Glutamatergic neuron (in vitro differentiated cells): ENCODE measurements around the gene LMBR1L. TPM values are rescaled to one million over a fixed set of nuclear protein-coding genes. Genes with fewer than 3 reads are reported as not detected.
A peak's percentile ranks its signal among the peaks of the same experiment; 100 is the strongest.
"Not testable (repeated sequence)": the region's sequence is repeated elsewhere in the genome, so short reads cannot be mapped to it uniquely, and the experiment has no call there.

Experiments
- DNase-seq: peaks from one replicate; pipeline ENCODE4 v3.0.0; 2022
- H3K27ac Mint-ChIP-seq: one replicate; pipeline ENCODE4 v1.8.0; 2020; ENCODE audit warnings: mild to moderate bottlenecking, mixed read lengths, inconsistent platforms; ENCODE audit not compliant: unreplicated experiment
- H3K27me3 Mint-ChIP-seq: one replicate; pipeline ENCODE4 v1.8.0; 2020; ENCODE audit warnings: mild to moderate bottlenecking, moderate library complexity, mixed read lengths, inconsistent platforms; ENCODE audit not compliant: unreplicated experiment
- H3K36me3 Mint-ChIP-seq: one replicate; pipeline ENCODE4 v1.8.0; 2020; ENCODE audit warnings: mild to moderate bottlenecking, mixed read lengths, inconsistent platforms; ENCODE audit not compliant: unreplicated experiment
- H3K4me1 Mint-ChIP-seq: one replicate; pipeline ENCODE4 v1.8.0; 2020; ENCODE audit warnings: mild to moderate bottlenecking, low read depth, mixed read lengths, inconsistent platforms; ENCODE audit not compliant: unreplicated experiment
- H3K4me3 Mint-ChIP-seq: one replicate; pipeline ENCODE4 v1.8.0; 2020; ENCODE audit warnings: mild to moderate bottlenecking, mixed read lengths, inconsistent platforms; ENCODE audit not compliant: unreplicated experiment
- H3K9me3 Mint-ChIP-seq: one replicate; pipeline ENCODE4 v1.8.0; 2020; ENCODE audit warnings: mild to moderate bottlenecking, moderate library complexity, mixed read lengths, inconsistent platforms; ENCODE audit not compliant: unreplicated experiment
- total RNA-seq: library from RNA; stranded (reverse); fragmentation: NEBNext Ultra II Directional; extraction: Animal tissue kit (Norgen Biotek cat#: 25700); gene quantifications from one replicate; pipeline ENCODE4 v1.2.1, GENCODE V29; 2021; ENCODE audit not compliant: unreplicated experiment
- TF ChIP-seq, protein P1 (sequence below): fragments of 200-600 bp; sonication (generic); IDR thresholded peaks from one replicate; pipeline ENCODE4 v1.5.0; 2021; ENCODE audit not compliant: partially characterized antibody, unreplicated experiment

LMBR1L gene
- total RNA-seq, 1 donor from 2014 or later, result 371 TPM

DNA sequence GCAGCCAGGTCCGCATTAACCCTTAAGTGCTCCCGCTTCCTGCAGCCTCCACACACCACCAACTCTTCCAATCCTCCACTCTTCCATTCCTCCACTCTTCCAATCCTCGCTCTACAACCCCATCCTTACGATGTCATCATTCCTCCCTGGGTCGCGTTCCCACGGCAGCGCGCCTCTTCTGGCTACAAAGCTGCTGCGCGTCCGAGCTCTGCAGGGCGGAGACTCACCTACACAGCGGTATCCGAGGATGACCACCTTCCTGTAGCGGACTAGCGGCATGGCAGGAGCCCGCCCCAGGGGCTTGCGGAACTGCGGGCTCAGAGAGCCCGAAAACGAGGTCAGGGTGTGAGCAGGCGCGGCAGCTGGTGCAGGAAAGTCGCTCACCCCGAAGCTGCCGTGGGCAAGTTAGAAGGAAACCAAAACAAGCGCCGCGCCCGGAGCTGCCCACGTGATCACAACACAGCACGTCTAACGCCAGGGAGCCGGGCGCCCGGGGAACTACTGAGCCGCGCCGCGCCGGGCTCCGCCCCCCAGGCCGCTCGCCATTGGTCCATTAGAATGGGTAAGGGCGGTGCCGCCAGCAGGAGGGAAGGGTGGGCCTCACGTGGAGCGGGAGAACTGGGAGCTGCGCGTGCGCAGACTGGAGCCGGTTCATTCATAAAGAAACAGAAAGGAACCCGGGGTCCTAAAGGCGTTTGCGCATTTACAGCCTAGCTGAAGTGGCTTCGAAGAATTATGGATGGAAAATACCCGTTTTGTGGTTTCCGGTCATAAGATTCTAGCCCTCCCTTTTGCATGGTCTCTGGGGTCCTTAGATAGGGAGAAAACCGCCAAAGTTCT, 40.9 kb downstream of the LMBR1L start, which contains the start of gene RHEBL1:
TSS of gene RHEBL1 (minus strand) at position 473 of the 840 bp plus-strand sequence. CDS start at position 279, 194 bp downstream.
- H3K4me3 Mint-ChIP-seq, result peak within 1 kb of the TSS; percentile 99
- peaks cover 4% of the 10 kb centered on the region for H3K9me3 Mint-ChIP-seq
- H3K27me3 Mint-ChIP-seq, result peaks cover 4% of the 10 kb centered on the region
- DNase-seq, result peak; percentile 99
- H3K27ac Mint-ChIP-seq, result peak within 1 kb of the TSS; percentile 30
- TF ChIP-seq, protein P1, sequence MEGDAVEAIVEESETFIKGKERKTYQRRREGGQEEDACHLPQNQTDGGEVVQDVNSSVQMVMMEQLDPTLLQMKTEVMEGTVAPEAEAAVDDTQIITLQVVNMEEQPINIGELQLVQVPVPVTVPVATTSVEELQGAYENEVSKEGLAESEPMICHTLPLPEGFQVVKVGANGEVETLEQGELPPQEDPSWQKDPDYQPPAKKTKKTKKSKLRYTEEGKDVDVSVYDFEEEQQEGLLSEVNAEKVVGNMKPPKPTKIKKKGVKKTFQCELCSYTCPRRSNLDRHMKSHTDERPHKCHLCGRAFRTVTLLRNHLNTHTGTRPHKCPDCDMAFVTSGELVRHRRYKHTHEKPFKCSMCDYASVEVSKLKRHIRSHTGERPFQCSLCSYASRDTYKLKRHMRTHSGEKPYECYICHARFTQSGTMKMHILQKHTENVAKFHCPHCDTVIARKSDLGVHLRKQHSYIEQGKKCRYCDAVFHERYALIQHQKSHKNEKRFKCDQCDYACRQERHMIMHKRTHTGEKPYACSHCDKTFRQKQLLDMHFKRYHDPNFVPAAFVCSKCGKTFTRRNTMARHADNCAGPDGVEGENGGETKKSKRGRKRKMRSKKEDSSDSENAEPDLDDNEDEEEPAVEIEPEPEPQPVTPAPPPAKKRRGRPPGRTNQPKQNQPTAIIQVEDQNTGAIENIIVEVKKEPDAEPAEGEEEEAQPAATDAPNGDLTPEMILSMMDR, result no peak
- peaks cover 7% of the 10 kb centered on the region for H3K4me1 Mint-ChIP-seq
- H3K36me3 Mint-ChIP-seq, result no peaks in the 10 kb centered on the region

DNA sequence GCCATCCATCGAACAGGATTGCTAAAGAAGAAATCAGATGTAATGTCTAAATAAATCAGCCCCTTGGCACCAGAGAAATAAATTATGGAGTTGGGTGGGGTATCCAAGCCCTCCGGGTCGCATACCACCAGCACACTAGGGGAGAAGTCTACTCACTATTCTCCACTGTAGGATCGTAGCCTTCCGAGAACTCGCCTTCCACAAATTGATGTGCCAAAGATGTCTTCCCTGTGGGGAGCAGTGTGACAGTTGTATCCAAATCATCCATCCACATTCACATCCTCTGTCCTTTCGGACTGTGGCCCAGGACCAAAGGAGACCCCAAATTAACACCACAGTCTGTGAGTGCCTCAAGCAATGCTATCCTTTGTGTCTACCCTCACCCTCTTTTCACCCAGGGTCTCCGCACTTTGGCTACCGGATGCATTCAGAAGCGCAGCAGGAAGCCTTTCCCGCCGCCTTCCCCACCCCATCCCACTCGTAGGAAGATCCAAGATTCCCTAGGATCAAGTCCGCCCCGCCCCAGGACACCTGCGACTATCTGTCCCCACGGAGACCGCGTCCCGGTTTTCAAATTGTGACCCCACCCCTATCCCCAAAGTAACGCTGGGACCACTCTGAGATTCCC, 41.7 kb downstream of the LMBR1L start:
- Mint-ChIP-seq H3K27ac (peak overlapping the region; percentile 30), H3K4me3 (peak overlapping the region; percentile 99), H3K9me3 (peaks cover 4% of the 10 kb centered on the region), H3K27me3 (peaks cover 4% of the 10 kb centered on the region), H3K4me1 (peaks cover 8% of the 10 kb centered on the region), H3K36me3 (no peaks in the 10 kb centered on the region)
- no peak for DNase-seq
- TF ChIP-seq, protein P1, result no peak

DNA sequence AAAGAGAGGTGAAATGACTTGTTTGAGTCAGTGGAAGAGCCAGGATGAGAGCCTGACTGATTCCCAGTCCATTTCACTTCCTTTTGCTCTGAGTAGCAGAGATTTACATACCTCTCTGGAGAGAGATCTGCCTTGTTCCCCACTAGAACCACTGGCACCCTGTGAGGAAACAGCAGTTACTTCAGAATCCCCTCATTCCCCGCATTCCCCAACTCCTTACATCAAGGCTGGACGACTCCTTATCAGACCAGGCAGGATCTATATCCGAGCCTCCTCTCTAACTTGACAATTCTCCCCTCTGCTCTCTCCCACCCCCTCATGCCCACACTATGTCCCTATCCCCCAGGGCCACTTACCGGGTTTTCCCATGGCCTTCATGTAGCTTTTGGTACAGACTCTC, 44.5 kb downstream of the LMBR1L start:
- TF ChIP-seq, protein P1, result no peak
- Mint-ChIP-seq H3K27me3 (peaks cover 7% of the 10 kb centered on the region), H3K4me1 (peaks cover 11% of the 10 kb centered on the region), H3K27ac (no peak overlapping the region), H3K36me3 (no peaks in the 10 kb centered on the region), H3K9me3 (peaks cover 3% of the 10 kb centered on the region), H3K4me3 (no peak overlapping the region)
- no peak for DNase-seq

DNA sequence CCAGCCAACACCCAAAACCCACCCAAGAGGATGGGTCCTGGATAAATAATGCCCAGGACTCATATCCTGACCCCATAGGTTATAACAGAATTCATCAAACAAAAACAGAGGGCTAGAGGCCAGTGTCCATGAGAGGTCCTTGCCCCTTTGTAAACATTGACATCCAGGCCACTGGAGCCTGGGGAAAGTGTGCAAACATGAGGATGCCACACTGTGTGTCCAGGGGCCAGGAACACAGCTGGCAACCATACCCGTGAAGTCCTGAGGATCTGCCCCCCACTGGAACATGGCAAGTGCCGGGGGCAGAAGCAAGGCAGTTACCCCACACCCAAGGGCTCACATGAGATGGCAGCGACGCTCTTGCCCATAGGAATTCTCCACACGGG, 45.9 kb downstream of the LMBR1L start:
- no peak overlapping the region for H3K27ac Mint-ChIP-seq
- peaks cover 8% of the 10 kb centered on the region for H3K27me3 Mint-ChIP-seq
- TF ChIP-seq, protein P1, result no peak
- H3K4me1 Mint-ChIP-seq, result peaks cover 11% of the 10 kb centered on the region
- DNase-seq, result no peak
- H3K36me3 Mint-ChIP-seq, result no peaks in the 10 kb centered on the region
- H3K9me3 Mint-ChIP-seq, result peaks cover 4% of the 10 kb centered on the region
- no peak overlapping the region for H3K4me3 Mint-ChIP-seq

DNA sequence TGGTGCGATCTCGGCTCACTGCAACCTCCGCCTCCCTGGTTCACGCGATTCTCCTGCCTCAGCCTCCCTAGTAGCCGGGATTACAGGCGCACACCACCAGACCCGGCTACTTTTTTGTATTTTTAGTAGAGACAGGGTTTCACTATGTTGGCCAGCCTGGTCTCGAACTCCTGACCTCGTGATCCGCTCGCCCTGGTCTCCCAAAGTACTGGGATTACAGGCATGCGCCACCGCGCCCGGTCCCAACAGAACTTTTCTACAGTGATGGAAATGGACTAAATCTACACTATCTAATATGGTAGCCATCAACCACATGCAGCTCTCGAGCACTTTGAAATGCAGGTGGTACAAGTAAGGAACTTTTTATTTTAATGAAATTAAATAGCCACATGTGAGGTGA, 48.7 kb downstream of the LMBR1L start:
- H3K27ac Mint-ChIP-seq, H3K4me3 Mint-ChIP-seq, H3K36me3 Mint-ChIP-seq: not testable (repeated sequence)

More for the DNA sequence above, 48.7 kb downstream of the LMBR1L start:
- not testable (repeated sequence) for DNase-seq, H3K9me3 Mint-ChIP-seq
- H3K27me3 Mint-ChIP-seq, result peaks cover 16% of the 10 kb centered on the region
- peaks cover 12% of the 10 kb centered on the region for H3K4me1 Mint-ChIP-seq
